Aorta (tissue), 5 donors: Measurements from ENCODE around the gene FOSL1. TPM values are rescaled to one million over a fixed set of nuclear protein-coding genes. Genes with fewer than 3 reads are reported as not detected.

Experiments used
- ATAC-seq: fragments of 200-7000 bp; cut with Tn5 transposase; one replicate; pipeline ENCODE4 v1.9.1; 2022; ENCODE audit warnings: moderate library complexity; ENCODE audit not compliant: low FRiP score
- DNase-seq, 2 donors: peaks; one replicate each; pipeline ENCODE4 v3.0.0-alpha.2; 2020
- H3K27ac ChIP-seq, 2 donors: one replicate each; pipeline ENCODE4 v1.5.1; 2013; ENCODE audit warnings: low read length in 2 of 2, mild to moderate bottlenecking in 2 of 2, moderate library complexity in 2 of 2, control low read depth in 1 of 2, inconsistent platforms in 1 of 2, low read depth in 1 of 2
- H3K27me3 ChIP-seq, 2 donors: one replicate each; pipeline ENCODE4 v1.6.1; 2013; ENCODE audit warnings: control low read depth in 1 of 2, low read length in 1 of 2, mild to moderate bottlenecking in 1 of 2, moderate library complexity in 1 of 2; ENCODE audit not compliant: insufficient read depth in 2 of 2, control insufficient read depth in 1 of 2
- H3K36me3 ChIP-seq, 2 donors: one replicate each; pipeline ENCODE4 v1.6.1; 2013; ENCODE audit warnings: control low read depth in 1 of 2, low read length in 1 of 2, mild to moderate bottlenecking in 1 of 2; ENCODE audit not compliant: insufficient read depth in 2 of 2, control insufficient read depth in 1 of 2
- H3K4me1 ChIP-seq, 2 donors: one replicate each; pipeline ENCODE4 v1.6.1; 2013; ENCODE audit warnings: low read length in 2 of 2, control low read depth in 1 of 2, mild to moderate bottlenecking in 1 of 2, moderate library complexity in 1 of 2; ENCODE audit not compliant: insufficient read depth in 2 of 2, control insufficient read depth in 1 of 2
- H3K4me3 ChIP-seq, 2 donors: one replicate each; pipeline ENCODE4 v1.5.1; 2013; ENCODE audit warnings: low read length in 2 of 2, control low read depth in 1 of 2, mild to moderate bottlenecking in 1 of 2
- H3K9me3 ChIP-seq: one replicate; pipeline ENCODE4 v1.6.1; 2013; ENCODE audit warnings: mild to moderate bottlenecking, low read length; ENCODE audit not compliant: control insufficient read depth
- WGBS, 2 donors: extraction: QIAGEN DNeasy Blood & Tissue Kit; methylation state at CpG; one replicate each; pipeline ENCODE4 v1.1.7; 2013; 5-methylcytosine and 5-hydroxymethylcytosine counted together
- intact Hi-C, 2 donors: fragments of 100-400 bp; cut with DNase I; formaldehyde crosslinking; loops; one replicate each; pipeline versions ENCODE4 v1.14.2 to v1.15.0; 2022
- polyA plus RNA-seq, 2 donors: library from polyadenylated mRNA; stranded (reverse); fragments of 200-250 nt; gene quantifications; one replicate each; pipeline ENCODE4 v1.2.3, GENCODE V29; 2013
- total RNA-seq, 2 donors: library from RNA; stranded (reverse); fragmentation: NEBNext Ultra II Directional; extraction: Animal tissue kit (Norgen Biotek cat#: 25700); gene quantifications; one replicate each; pipeline ENCODE4 v1.2.1, GENCODE V29; 2021
- donor health status: healthy with polysubstance abuse.
- donor health status: Bipolar disorder and iron deficiency.
- donor health status: DM: no; HTN: no; CAD: no.
- donor health status: DM: no; HTN: no; CAD: no.
- donor health status: DM: yes; HTN: yes; CAD: no.

Gene FOSL1
- total and polyA plus RNA-seq, 4 donors = 1.6 to 31.9 (median 6.8) TPM

DNA sequence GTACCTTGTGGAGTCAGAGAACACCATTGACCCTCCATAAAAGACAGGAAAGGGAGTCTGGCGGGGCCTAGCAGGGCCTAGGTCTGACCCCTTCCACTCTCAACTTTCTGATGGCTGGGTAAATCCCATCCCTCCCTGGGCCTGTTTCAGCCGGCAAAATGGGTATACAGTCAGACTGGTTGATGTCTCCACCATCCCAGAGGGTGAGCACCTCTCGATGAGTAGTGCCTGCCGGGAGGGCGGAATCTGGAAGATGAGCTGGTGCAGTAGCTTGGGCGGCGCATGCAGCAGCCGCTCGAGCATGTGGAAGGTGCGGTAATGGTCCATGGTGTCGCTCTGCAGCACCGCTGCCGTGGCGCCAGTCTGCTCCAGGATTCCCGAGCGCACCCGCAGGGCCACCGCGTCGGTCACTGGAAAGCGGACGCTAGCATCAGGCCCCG is 12.4 kb downstream of the FOSL1 start:
- WGBS, 2 donors = 1 to 2% methylated on average over 23 of the region's 23 CpGs
- no peak for ATAC-seq

DNA sequence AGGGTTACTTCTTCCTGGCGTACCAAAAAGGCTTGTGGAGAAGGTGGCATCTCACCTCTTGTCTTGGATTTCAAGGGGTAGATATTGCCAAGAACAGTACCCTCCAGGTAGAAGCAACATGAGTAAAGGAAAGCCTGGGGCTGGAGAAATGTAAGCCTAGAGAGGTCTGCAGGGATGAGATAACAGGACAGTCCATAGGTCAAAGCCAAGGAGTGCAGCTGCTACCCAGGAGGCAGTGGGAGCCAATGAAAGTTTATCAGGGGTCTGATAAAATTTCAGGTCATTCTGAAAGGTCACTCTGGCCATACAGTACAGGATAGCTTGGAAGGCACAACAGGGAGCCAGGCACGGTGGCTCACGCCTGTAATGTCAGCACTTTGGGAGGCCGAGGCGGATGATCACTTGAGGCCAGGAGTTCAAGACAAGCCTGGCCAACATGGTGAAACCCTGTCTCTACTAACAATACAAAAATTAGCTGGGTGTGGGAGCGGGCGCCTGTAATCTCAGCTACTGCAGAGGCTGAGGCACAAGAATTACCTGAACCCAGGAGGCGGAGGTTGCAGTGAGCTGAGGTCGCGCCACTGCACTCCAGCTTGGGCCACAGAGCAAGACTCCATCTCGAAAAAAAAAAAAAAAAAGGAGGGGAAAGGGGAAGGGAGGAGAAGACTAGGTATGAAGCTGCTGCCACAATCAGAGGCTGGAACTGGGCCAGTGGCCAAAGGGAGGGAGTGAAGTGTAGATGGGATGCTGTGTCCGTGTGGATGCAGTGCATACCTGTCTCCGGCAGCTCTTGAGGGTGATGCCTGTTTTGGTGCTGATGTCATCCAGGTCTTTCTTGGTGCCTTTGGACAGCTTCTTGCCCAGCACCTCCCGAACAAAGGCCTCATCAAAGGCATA is 13.1 kb downstream of the FOSL1 start:
- H3K4me1 ChIP-seq = peaks cover 0 to 3% of the 10 kb centered on the region in 2 donors
- peaks cover 0 to 3% of the 10 kb centered on the region in 2 donors for H3K36me3 ChIP-seq
- H3K27ac ChIP-seq = peak overlapping the region in 1 of 2 donors; percentile 43
- no peaks in the 10 kb centered on the region for H3K9me3 ChIP-seq
- ATAC-seq (no peak), DNase-seq (peak in 1 of 2 donors; percentile 54)
- H3K4me3 ChIP-seq = no peak overlapping the region
- peaks cover 0 to 5% of the 10 kb centered on the region in 2 donors for H3K27me3 ChIP-seq
- WGBS, 2 donors = 74 to 78% methylated on average over 14 of the region's 14 CpGs
- intact Hi-C loops = loop anchor here (5.0 to 10.0 kb wide), 3 partner anchors 35 to 138 kb away; partner anchors contain the start of genes BANF1 (in 1 of the 2), CATSPER1 (in 1 of the 2) and EIF1AD (in 1 of the 2)

More for the DNA sequence above, 12.4 kb downstream of the FOSL1 start:
- no peak for DNase-seq
- intact Hi-C loops = loop anchor here (2.0 to 10.0 kb wide), 4 partner anchors 31 to 137 kb away; partner anchors contain the start of genes BANF1 (in 1 of the 2), C11orf68 (in 1 of the 2), CATSPER1 (in 1 of the 2) and DRAP1 (in 1 of the 2)
- peaks cover 0 to 5% of the 10 kb centered on the region in 2 donors for H3K27me3 ChIP-seq
- peaks cover 0 to 3% of the 10 kb centered on the region in 2 donors for H3K4me1 ChIP-seq
- peak overlapping the region in 1 of 2 donors; percentile 43 for H3K27ac ChIP-seq
- H3K9me3 ChIP-seq = no peaks in the 10 kb centered on the region
- peaks cover 0 to 2% of the 10 kb centered on the region in 2 donors for H3K36me3 ChIP-seq
- peak overlapping the region; percentile 23 to 57 for H3K4me3 ChIP-seq

DNA sequence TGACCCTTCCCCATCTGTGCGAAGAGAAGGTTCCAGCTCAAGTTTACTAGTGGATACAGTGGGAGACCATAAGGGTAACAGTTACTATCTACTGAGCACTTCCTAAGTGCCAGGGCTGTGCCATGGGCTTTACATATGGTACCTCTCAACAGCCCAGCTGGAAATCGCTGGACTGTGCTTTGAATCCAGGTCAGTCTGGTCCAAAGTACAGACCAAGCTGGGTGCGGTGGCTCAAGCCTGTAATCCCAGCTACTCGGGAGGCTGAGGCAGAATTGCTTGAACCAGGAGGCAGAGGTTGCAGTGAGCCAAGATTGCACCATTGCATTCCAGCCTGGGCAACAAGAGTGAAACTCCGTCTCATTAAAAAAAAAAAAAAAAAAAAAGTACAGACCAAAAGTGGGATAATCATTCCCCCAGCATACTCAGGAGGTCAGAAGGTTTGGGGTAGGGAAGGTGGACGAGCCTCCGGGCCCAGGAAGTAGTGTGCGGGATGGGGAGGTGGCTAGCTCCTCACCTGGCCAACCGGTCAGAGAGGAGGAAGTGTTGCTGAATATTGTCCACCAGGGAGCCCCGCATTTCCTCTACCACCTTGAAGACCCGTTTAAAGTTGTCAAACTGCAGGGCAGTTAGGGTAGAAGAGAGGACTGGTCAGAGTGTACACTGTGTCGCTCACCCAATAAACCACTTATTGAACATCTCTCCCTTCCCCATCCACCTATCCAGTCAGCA is 14.2 kb downstream of the FOSL1 start:
- Histone ChIP-seq H3K36me3 (peaks cover 0 to 3% of the 10 kb centered on the region in 2 donors), H3K9me3 (no peaks in the 10 kb centered on the region), H3K27ac (no peak overlapping the region), H3K4me1 (peaks cover 0 to 3% of the 10 kb centered on the region in 2 donors), H3K27me3 (peaks cover 0 to 1% of the 10 kb centered on the region in 2 donors), H3K4me3 (no peak overlapping the region)
- no peak for ATAC-seq
- WGBS, 2 donors = 92 to 93% methylated on average over 12 of the region's 12 CpGs
- intact Hi-C loops = loop anchor here (2.0 to 10.0 kb wide), 5 partner anchors 36 to 139 kb away; partner anchors contain the start of genes BANF1 (in 1 of the 2), CATSPER1 (in 1 of the 2), EIF1AD (in 1 of the 2) and SART1 (in 1 of the 2)
- DNase-seq = peak in 1 of 2 donors; percentile 40

DNA sequence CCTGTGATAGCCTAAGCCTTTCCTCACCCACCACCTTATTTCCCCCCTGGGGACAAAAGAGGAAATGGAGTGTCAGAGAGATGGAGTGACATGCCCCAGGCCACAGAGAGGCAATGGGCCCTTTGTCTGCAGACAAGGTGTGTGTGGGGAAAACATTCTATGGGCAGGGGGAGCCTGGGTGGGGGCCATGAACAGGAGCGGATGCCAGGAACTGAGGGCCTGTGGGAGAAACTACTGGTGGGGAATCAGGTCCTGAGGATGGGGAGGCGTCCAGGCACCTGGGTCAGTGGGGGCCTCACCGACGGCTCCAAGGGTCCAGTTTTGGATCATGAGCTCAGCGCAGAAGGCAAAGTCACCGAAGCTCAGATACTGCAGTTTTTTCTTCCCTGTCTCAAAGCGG is 15.0 kb downstream of the FOSL1 start:
- intact Hi-C loops = loop anchor here (2.0 to 10.0 kb wide), 5 partner anchors 37 to 140 kb away; partner anchors contain the start of genes BANF1 (in 1 of the 2), CATSPER1 (in 1 of the 2), EIF1AD (in 1 of the 2) and SART1 (in 1 of the 2)
- no peak overlapping the region for H3K27ac ChIP-seq

DNA sequence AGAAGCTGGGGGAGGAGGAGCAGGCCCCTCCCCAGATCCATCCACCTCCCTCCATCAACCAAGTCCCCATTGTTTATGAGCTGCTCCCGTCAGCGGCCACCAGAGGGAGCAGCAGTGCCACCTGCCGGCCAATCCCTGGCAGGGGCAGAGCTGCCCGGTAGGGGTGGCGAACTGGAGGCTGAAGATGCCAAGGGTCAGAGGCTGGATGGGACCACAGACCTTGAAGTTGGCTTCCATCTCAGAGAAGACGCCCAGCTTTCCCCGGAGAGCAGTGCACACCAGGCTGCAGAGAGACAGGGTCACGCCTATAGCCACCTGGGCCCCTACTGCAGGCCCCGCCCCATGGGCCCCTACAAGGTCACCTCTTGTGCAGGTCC is 15.5 kb downstream of the FOSL1 start:
- Histone ChIP-seq H3K36me3 (peaks cover 0 to 3% of the 10 kb centered on the region in 2 donors), H3K4me1 (peaks cover 0 to 3% of the 10 kb centered on the region in 2 donors), H3K27ac (no peak overlapping the region), H3K4me3 (no peak overlapping the region), H3K9me3 (no peaks in the 10 kb centered on the region), H3K27me3 (no peaks in the 10 kb centered on the region)
- WGBS, 2 donors = 20 to 25% methylated on average over 9 of the region's 9 CpGs
- intact Hi-C loops = loop anchor here (2.0 to 10.0 kb wide), 5 partner anchors 38 to 140 kb away; partner anchors contain the start of genes BANF1 (in 1 of the 2), CATSPER1 (in 1 of the 2), EIF1AD (in 1 of the 2) and SART1 (in 1 of the 2)
- DNase-seq (peak; percentile 83 to 92), ATAC-seq (peak; percentile 57)

More for the DNA sequence above, 15.0 kb downstream of the FOSL1 start:
- Histone ChIP-seq H3K9me3 (no peaks in the 10 kb centered on the region), H3K4me1 (peaks cover 0 to 3% of the 10 kb centered on the region in 2 donors), H3K4me3 (no peak overlapping the region), H3K36me3 (peaks cover 0 to 3% of the 10 kb centered on the region in 2 donors), H3K27me3 (no peaks in the 10 kb centered on the region)
- 86 to 91% methylated on average over 7 of the region's 7 CpGs for WGBS, 2 donors
- ATAC-seq (no peak), DNase-seq (peak in 1 of 2 donors; percentile 45)

DNA sequence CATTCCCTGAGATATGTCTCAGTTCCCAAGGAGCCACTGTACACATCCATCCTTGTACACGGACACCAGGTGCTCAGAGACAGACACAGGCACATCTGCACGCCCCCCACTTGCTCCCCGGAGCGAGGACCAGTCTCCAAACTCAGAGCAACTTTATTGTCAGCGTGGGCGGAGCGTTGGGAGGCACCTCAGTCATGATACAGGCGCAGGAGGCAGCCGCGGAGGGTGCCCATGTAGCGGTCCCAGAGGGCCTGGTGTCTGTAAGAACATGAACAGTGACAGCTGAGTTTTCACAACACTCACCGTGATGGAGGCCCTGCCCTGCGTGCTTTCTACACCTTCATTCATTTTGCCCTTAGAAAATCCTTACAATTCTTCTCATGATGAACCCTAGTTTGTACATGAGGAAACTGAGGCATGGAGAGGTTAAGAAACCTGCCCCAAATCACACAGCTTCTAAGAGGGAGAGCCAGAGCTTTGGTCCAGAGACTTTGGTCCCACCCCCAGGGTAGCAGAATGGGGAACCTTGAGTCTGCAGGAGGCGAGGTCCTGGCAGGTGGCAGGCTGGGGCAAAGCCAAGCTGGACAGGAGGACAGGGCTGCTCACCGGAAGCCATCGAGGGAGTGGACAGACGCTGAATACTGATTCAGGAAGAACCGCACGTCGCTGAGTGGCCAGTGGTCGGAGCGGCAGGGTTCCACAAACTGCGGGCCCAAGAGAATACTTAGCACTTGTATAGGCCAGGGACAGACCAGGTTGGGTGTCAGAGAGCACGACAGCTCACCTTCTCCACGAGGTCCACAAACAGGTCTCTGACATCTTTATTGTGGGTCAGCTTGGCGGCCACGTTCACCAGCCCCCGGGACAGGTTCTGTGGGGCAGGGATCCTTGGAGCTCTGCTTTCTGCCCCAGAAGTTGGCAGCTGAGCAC is 16.1 kb downstream of the FOSL1 start:
- WGBS, 2 donors = 80% methylated on average over 28 of the region's 28 CpGs
- H3K4me3 ChIP-seq = no peak overlapping the region
- peaks cover 0 to 3% of the 10 kb centered on the region in 2 donors for H3K36me3 ChIP-seq
- no peaks in the 10 kb centered on the region for H3K9me3 ChIP-seq
- DNase-seq (peak in 1 of 2 donors; percentile 49), ATAC-seq (no peak)
- H3K27me3 ChIP-seq = no peaks in the 10 kb centered on the region
- H3K4me1 ChIP-seq = peaks cover 0 to 3% of the 10 kb centered on the region in 2 donors
- H3K27ac ChIP-seq = no peak overlapping the region
- intact Hi-C loops = loop anchor here (2.0 to 10.0 kb wide), 3 partner anchors 77 to 141 kb away; partner anchors contain the start of genes CATSPER1 (in 1 of the 2) and SART1 (in 1 of the 2)

DNA sequence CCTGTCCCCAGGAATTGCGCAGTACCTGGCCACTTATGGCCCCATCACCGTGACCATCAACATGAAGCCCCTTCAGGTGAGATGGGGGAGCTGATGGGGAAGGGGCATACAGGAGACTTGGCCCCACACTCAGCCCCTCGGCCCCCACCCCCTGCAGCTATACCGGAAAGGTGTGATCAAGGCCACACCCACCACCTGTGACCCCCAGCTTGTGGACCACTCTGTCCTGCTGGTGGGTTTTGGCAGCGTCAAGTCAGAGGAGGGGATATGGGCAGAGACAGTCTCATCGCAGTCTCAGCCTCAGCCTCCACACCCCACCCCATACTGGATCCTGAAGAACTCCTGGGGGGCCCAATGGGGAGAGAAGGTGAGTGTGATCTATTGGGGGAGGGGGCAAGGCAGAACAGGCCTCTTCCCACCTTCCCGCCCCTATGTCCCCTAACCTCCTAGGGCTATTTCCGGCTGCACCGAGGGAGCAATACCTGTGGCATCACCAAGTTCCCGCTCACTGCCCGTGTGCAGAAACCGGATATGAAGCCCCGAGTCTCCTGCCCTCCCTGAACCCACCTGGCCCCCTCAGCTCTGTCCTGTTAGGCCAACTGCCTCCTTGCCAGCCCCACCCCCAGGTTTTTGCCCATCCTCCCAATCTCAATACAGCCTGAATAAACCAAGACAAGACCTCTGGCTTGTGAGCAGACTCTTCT is 17.0 kb downstream of the FOSL1 start:
- Histone ChIP-seq H3K27ac (no peak overlapping the region), H3K9me3 (no peaks in the 10 kb centered on the region), H3K4me3 (no peak overlapping the region), H3K4me1 (peaks cover 0 to 3% of the 10 kb centered on the region in 2 donors), H3K27me3 (no peaks in the 10 kb centered on the region), H3K36me3 (peaks cover 0 to 3% of the 10 kb centered on the region in 2 donors)
- peak; percentile 44 for DNase-seq
- intact Hi-C loops = loop anchor here in 1 of 2 donors (10.0 kb wide), 1 partner anchor 142 kb away; the partner anchor contains the start of gene CATSPER1
- WGBS, 2 donors = 87 to 93% methylated on average over 13 of the region's 13 CpGs
- no peak for ATAC-seq
